Neural cell (in vitro differentiated cells): Measurements from ENCODE around the gene ZC3H7A.

Source experiments
- EP300 ChIP-seq: fragments of 450-650 bp; conservative IDR thresholded peaks from 2 replicates; pipeline ENCODE4 v1.6.1; 2014; ENCODE audit warnings: antibody characterized with exemption, mild to moderate bottlenecking, moderate library complexity; ENCODE audit not compliant: poor library complexity, severe bottlenecking
- EZH2 ChIP-seq: fragments of 200-600, 300-800 bp; shearing (Covaris generic), sonication (generic); IDR thresholded peaks from 2 replicates; pipeline ENCODE4 v1.6.1; 2014; ENCODE audit warnings: antibody characterized with exemption, low read length, borderline replicate concordance, mild to moderate bottlenecking; ENCODE audit not compliant: insufficient read depth, poor library complexity, severe bottlenecking
- MXI1 ChIP-seq: fragments of 450-650 bp; conservative IDR thresholded peaks from 2 replicates; pipeline ENCODE4 v1.6.1; 2014; ENCODE audit warnings: antibody characterized with exemption, mild to moderate bottlenecking; ENCODE audit not compliant: poor library complexity, severe bottlenecking
- POLR2AphosphoS5 ChIP-seq: IDR thresholded peaks from 2 replicates; pipeline ENCODE4 v1.6.1; 2012
- SMC3 ChIP-seq: fragments of 450-650 bp; conservative IDR thresholded peaks from 2 replicates; pipeline ENCODE4 v1.6.1; 2014; ENCODE audit warnings: antibody characterized with exemption, mild to moderate bottlenecking, moderate library complexity; ENCODE audit not compliant: poor library complexity
- TAF1 ChIP-seq: IDR thresholded peaks from 2 replicates; pipeline ENCODE4 v1.6.1; 2012; ENCODE audit warnings: low read depth
- TF ChIP-seq, protein P1 (sequence below): fragments of 450-650 bp; IDR thresholded peaks from 2 replicates; pipeline ENCODE4 v1.5.1; 2014; ENCODE audit warnings: antibody characterized with exemption, mild to moderate bottlenecking, moderate library complexity; ENCODE audit not compliant: poor library complexity, severe bottlenecking
- TF ChIP-seq, protein P2 (sequence below): IDR thresholded peaks from 2 replicates; pipeline ENCODE4 v1.6.1; 2012; ENCODE audit warnings: borderline replicate concordance

DNA sequence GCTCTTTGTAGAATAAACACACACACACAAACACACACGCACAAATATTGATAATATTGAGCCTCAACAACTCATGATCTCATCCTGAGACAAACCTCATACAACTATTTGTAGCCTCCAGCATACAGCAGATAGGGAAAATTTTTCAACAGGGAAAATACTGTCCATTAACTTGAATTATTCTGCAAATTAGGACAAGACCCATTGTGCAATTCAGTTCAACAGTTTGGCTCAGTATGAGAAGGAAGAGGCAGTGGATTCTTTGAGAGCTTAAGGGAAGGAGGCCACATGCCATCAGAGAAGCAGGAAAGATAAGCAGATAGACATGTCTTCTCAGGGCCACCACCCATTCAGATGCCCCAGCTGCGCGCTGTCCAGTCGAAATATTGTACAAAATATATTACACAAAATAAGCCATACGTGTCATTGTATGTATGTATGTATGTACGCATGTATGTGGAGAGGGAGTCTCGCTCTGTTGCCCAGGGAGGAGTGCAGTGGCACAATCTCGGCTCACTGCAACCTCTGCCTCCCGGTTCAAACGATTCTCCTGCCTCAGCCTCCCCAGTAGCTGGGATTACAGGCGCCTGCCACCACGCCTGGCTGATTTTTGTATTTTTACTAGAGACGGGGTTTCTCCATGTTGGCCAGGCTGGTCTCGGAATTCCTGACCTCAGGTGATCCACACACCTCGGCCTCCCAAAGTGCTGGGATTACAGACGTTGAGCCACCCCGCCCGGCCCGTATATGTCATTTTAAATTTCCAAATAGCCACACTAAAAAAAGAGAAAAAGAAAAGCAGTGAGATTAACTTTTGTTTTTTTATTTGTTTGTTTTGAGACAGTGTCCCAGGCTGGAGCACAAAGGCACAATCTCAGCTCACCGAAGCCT lies 1.8 kb downstream of the ZC3H7A start:
- TF ChIP-seq, protein P1, sequence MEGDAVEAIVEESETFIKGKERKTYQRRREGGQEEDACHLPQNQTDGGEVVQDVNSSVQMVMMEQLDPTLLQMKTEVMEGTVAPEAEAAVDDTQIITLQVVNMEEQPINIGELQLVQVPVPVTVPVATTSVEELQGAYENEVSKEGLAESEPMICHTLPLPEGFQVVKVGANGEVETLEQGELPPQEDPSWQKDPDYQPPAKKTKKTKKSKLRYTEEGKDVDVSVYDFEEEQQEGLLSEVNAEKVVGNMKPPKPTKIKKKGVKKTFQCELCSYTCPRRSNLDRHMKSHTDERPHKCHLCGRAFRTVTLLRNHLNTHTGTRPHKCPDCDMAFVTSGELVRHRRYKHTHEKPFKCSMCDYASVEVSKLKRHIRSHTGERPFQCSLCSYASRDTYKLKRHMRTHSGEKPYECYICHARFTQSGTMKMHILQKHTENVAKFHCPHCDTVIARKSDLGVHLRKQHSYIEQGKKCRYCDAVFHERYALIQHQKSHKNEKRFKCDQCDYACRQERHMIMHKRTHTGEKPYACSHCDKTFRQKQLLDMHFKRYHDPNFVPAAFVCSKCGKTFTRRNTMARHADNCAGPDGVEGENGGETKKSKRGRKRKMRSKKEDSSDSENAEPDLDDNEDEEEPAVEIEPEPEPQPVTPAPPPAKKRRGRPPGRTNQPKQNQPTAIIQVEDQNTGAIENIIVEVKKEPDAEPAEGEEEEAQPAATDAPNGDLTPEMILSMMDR = no peak
- TF ChIP-seq SMC3 (no peak), EZH2 (no peak), EP300 (no peak), MXI1 (no peak), TAF1 (no peak), POLR2AphosphoS5 (no peak)
- TF ChIP-seq, protein P2, sequence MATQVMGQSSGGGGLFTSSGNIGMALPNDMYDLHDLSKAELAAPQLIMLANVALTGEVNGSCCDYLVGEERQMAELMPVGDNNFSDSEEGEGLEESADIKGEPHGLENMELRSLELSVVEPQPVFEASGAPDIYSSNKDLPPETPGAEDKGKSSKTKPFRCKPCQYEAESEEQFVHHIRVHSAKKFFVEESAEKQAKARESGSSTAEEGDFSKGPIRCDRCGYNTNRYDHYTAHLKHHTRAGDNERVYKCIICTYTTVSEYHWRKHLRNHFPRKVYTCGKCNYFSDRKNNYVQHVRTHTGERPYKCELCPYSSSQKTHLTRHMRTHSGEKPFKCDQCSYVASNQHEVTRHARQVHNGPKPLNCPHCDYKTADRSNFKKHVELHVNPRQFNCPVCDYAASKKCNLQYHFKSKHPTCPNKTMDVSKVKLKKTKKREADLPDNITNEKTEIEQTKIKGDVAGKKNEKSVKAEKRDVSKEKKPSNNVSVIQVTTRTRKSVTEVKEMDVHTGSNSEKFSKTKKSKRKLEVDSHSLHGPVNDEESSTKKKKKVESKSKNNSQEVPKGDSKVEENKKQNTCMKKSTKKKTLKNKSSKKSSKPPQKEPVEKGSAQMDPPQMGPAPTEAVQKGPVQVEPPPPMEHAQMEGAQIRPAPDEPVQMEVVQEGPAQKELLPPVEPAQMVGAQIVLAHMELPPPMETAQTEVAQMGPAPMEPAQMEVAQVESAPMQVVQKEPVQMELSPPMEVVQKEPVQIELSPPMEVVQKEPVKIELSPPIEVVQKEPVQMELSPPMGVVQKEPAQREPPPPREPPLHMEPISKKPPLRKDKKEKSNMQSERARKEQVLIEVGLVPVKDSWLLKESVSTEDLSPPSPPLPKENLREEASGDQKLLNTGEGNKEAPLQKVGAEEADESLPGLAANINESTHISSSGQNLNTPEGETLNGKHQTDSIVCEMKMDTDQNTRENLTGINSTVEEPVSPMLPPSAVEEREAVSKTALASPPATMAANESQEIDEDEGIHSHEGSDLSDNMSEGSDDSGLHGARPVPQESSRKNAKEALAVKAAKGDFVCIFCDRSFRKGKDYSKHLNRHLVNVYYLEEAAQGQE = no peak
